ENCODE results near the gene KRTAP12-4. TPM values are rescaled to one million over a fixed set of nuclear protein-coding genes. Genes with fewer than 3 reads are reported as not detected.
"Not testable (repeated sequence)": the region's sequence is repeated elsewhere in the genome, so short reads cannot be mapped to it uniquely, and the experiment has no call there.

KRTAP12-4 gene
- total RNA-seq, 4 donors from 2014 or later: not detected

DNA sequence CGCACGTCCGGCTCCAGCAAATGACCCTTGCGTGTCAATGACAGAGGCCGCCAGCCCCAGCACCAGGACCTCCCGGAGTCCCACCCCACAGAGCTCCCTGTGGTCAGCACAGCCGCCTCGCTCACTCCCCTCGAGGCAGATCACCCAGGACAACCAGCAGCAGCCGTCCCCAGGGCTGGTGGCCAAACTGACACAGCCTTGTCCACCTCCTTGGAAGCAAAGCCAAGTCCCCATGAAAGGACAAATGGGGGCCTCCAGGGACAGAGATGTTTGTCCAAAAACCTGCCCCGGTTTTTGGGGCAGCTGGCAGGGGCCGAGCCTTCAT, 15.2 kb downstream of the KRTAP12-4 start:
- intact Hi-C loops (cut with DNase I; ENCODE audit: low total_unique reads): no loop called here
- no peak for TF ChIP-seq CTCF (IDR thresholded peaks at IDR 0.05)
- no peak for TF ChIP-seq POLR2A (IDR thresholded peaks at IDR 0.05)
- no peak overlapping the region for H3K27ac ChIP-seq
- DNase-seq: no peak
- H3K4me3 ChIP-seq: no peak overlapping the region
- H3K9me3 ChIP-seq: no peaks in the 10 kb centered on the region
- no peaks in the 10 kb centered on the region for H3K27me3 ChIP-seq
- H3K36me3 ChIP-seq: no peaks in the 10 kb centered on the region
- no peaks in the 10 kb centered on the region for H3K4me1 ChIP-seq

DNA sequence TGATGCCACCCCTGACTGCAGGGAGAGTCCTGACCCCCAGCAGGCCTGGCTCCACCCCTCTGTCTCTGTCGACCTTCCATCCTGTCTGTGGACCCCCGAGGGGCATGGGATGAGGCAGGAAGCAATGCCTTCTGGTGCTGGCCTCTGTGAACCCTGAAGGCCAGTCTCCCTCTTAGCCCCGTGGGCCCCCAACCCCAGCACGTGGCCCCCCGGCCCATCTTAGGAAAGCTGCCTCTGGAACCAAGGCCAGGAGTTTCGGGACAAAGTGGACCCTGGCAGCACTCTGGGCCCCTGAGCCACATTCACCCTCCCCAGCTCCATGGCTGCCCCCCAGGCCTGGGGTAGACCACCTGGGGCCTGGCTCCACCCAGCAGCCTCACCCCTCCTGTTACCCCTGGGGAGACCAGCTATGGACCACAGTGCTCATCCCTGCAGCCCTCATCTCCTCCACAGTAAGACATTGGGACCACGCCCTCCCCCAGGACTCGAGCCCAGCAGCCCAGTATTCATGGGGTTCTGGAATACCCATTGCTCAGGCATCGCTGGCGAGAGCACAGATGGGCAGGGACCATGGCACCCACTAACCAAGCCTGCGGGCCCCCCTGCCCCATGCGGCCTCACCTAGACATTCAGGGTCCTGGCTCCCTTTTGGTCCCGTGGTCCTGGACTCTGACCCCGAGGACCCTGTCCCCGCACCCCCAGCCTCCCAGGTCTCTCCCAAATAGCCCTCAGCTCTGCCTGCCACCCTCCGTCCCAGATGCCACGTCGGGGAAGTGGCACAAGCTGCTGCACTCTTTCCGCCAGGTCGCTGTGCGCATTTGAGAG, 15.7 kb downstream of the KRTAP12-4 start:
- H3K9me3 ChIP-seq; DNase-seq; H3K27me3 ChIP-seq; H3K4me3 ChIP-seq; H3K4me1 ChIP-seq; H3K27ac ChIP-seq; intact Hi-C loops (cut with DNase I; ENCODE audit: low total_unique reads); H3K36me3 ChIP-seq: not testable (repeated sequence)

DNA sequence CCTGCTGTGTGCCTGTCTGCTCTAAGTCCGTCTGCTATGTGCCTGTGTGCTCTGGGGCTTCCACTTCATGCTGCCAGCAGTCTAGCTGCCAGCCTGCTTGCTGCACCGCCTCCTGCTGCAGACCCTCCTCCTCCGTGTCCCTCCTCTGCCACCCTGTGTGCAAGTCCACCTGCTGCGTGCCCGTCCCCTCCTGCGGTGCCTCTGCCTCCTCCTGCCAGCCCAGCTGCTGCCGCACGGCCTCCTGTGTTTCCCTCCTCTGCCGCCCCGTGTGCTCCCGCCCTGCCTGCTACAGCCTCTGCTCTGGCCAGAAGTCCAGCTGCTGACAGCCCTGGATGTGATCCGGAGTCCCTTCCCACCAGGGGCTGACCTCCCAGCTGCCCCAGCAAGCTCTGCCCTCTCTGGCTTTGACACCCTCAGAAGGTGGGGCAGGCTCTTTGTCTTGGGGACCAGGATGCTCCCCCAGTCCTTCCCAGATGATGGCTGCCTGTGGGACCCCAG, 16.6 kb downstream of the KRTAP12-4 start:
- H3K9me3 ChIP-seq; H3K4me3 ChIP-seq; H3K27ac ChIP-seq; H3K4me1 ChIP-seq; H3K27me3 ChIP-seq; DNase-seq; intact Hi-C loops (cut with DNase I; ENCODE audit: low total_unique reads); H3K36me3 ChIP-seq: not testable (repeated sequence)

GRCh38 chr21:44637018-44637850, 17.2 kb downstream of the KRTAP12-4 start, which contains the start of gene KRTAP10-10:
KRTAP10-10 (plus strand) TSS chr21:44637356; CDS start chr21:44637418, 62 bp downstream.
- peaks cover 0 to under 1% of the 10 kb centered on the region in 2 donors for H3K9me3 ChIP-seq
- no peaks in the 10 kb centered on the region for H3K36me3 ChIP-seq
- H3K27ac ChIP-seq: no peak within 1 kb of the TSS
- H3K4me1 ChIP-seq: no peaks in the 10 kb centered on the region
- DNase-seq: no peak
- intact Hi-C loops (cut with DNase I; ENCODE audit: low total_unique reads): no loop called here
- no peaks in the 10 kb centered on the region for H3K27me3 ChIP-seq
- no peak within 1 kb of the TSS for H3K4me3 ChIP-seq
- TF ChIP-seq POLR2A (IDR thresholded peaks at IDR 0.05) (no peak), CTCF (IDR thresholded peaks at IDR 0.05) (no peak)

- peaks cover 0 to 8% of the 10 kb centered on the region in 2 donors for H3K9me3 ChIP-seq
- H3K36me3 ChIP-seq: no peaks in the 10 kb centered on the region
- no peak for DNase-seq
- TF ChIP-seq CTCF (IDR thresholded peaks at IDR 0.05): no peak
- TF ChIP-seq POLR2A (IDR thresholded peaks at IDR 0.05): no peak
- H3K4me1 ChIP-seq: no peaks in the 10 kb centered on the region
- no peak overlapping the region for H3K27ac ChIP-seq
- no peaks in the 10 kb centered on the region for H3K27me3 ChIP-seq
- intact Hi-C loops (cut with DNase I; ENCODE audit: low total_unique reads): no loop called here
- H3K4me3 ChIP-seq: no peak overlapping the region
Observed at GRCh38 chr21:44636209-44637017, 18.0 kb downstream of the KRTAP12-4 start.

All from uterus (tissue), 4 donors.